ENCODE results near the gene TNPO1.

The TNPO1 gene

GRCh38 chr5:72818866-72819534 lies 2.5 kb downstream of the TNPO1 start:
- peak; percentile 84 for DNase-seq (ENCODE audit: low spot score)

GRCh38 chr5:72821776-72822175 lies 5.3 kb downstream of the TNPO1 start:
- DNase-seq (ENCODE audit: low spot score), result no peak

- no peak for DNase-seq (ENCODE audit: low spot score)
These were observed 6.5 kb downstream of the TNPO1 start for GRCh38 chr5:72822944-72823343.

- DNase-seq (ENCODE audit: low spot score), result no peak
These were observed 13.2 kb downstream of the TNPO1 start for GRCh38 chr5:72829707-72830106.

- no peak for DNase-seq (ENCODE audit: low spot score)
These were observed 13.9 kb downstream of the TNPO1 start for GRCh38 chr5:72830362-72830761.

- no peak for DNase-seq (ENCODE audit: low spot score)
These were observed 15.2 kb downstream of the TNPO1 start for GRCh38 chr5:72831685-72832084.

- DNase-seq (ENCODE audit: low spot score), result no peak
These were observed 18.5 kb downstream of the TNPO1 start for GRCh38 chr5:72834924-72835323.

GRCh38 chr5:72835633-72836032 lies 19.2 kb downstream of the TNPO1 start:
- DNase-seq (ENCODE audit: low spot score), result no peak

- no peak for DNase-seq (ENCODE audit: low spot score)
These were observed 20.3 kb downstream of the TNPO1 start for GRCh38 chr5:72836810-72837209.

- no peak for DNase-seq (ENCODE audit: low spot score)
These were observed 21.1 kb downstream of the TNPO1 start for GRCh38 chr5:72837524-72838096.

GRCh38 chr5:72840041-72840440 lies 23.6 kb downstream of the TNPO1 start:
- DNase-seq (ENCODE audit: low spot score), result no peak

GRCh38 chr5:72841756-72842535 lies 25.5 kb downstream of the TNPO1 start:
- no peak for DNase-seq (ENCODE audit: low spot score)

GRCh38 chr5:72842816-72843215 lies 26.4 kb downstream of the TNPO1 start:
- no peak for DNase-seq (ENCODE audit: low spot score)

GRCh38 chr5:72844218-72844603 lies 27.8 kb downstream of the TNPO1 start:
- DNase-seq (ENCODE audit: low spot score), result no peak

GRCh38 chr5:72845889-72846288 lies 29.4 kb downstream of the TNPO1 start:
- DNase-seq (ENCODE audit: low spot score), result no peak

GRCh38 chr5:72846483-72846882 lies 30.0 kb downstream of the TNPO1 start:
- no peak for DNase-seq (ENCODE audit: low spot score)

GRCh38 chr5:72847439-72847838 lies 31.0 kb downstream of the TNPO1 start:
- no peak for DNase-seq (ENCODE audit: low spot score)

- peak; percentile 90 for DNase-seq (ENCODE audit: low spot score)
These were observed 31.6 kb downstream of the TNPO1 start for GRCh38 chr5:72847989-72848473.

GRCh38 chr5:72848474-72849428 lies 32.3 kb downstream of the TNPO1 start:
- DNase-seq (ENCODE audit: low spot score), result peak; percentile 31

- DNase-seq (ENCODE audit: low spot score), result peak; percentile 20
These were observed 33.1 kb downstream of the TNPO1 start for GRCh38 chr5:72849546-72849945.

GRCh38 chr5:72850113-72850512 lies 33.7 kb downstream of the TNPO1 start:
- DNase-seq (ENCODE audit: low spot score), result no peak

- no peak for DNase-seq (ENCODE audit: low spot score)
These were observed 35.9 kb downstream of the TNPO1 start for GRCh38 chr5:72852356-72852755.

All from pons (tissue), 1 donor.